ENCODE measurements around the gene MMP15. TPM values are rescaled to one million over a fixed set of nuclear protein-coding genes. Genes with fewer than 3 reads are reported as not detected.
"Not testable (repeated sequence)": the region's sequence is repeated elsewhere in the genome, so short reads cannot be mapped to it uniquely, and the experiment has no call there.

The MMP15 gene
- total and polyA plus RNA-seq, 7 donors, result 2.5 to 6.5 (median 5.9) TPM

- Histone ChIP-seq H3K27ac (no peak overlapping the region), H3K4me3 (no peak overlapping the region), H3K36me3 (ENCODE audit: insufficient read depth in 1 of 2, low read depth in 1 of 2) (no peaks in the 10 kb centered on the region), H3K4me1 (no peaks in the 10 kb centered on the region), H3K27me3 (ENCODE audit: insufficient read depth in 3 of 3, low read length in 2 of 3) (no peaks in the 10 kb centered on the region), H3K9me3 (no peaks in the 10 kb centered on the region)
- TF ChIP-seq, protein P1, sequence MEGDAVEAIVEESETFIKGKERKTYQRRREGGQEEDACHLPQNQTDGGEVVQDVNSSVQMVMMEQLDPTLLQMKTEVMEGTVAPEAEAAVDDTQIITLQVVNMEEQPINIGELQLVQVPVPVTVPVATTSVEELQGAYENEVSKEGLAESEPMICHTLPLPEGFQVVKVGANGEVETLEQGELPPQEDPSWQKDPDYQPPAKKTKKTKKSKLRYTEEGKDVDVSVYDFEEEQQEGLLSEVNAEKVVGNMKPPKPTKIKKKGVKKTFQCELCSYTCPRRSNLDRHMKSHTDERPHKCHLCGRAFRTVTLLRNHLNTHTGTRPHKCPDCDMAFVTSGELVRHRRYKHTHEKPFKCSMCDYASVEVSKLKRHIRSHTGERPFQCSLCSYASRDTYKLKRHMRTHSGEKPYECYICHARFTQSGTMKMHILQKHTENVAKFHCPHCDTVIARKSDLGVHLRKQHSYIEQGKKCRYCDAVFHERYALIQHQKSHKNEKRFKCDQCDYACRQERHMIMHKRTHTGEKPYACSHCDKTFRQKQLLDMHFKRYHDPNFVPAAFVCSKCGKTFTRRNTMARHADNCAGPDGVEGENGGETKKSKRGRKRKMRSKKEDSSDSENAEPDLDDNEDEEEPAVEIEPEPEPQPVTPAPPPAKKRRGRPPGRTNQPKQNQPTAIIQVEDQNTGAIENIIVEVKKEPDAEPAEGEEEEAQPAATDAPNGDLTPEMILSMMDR (IDR thresholded peaks at IDR 0.05), result no peak
- ATAC-seq (no peak), DNase-seq (no peak)
- intact Hi-C loops (cut with DNase I), result no loop called here
- WGBS, 3 donors, result 15 to 16% (median 16%) methylated on average over 7 to 9 of the region's 9 CpGs
Measured at GRCh38 chr16:58088091-58088490, 62.5 kb downstream of the MMP15 start.

- ATAC-seq; H3K9me3 ChIP-seq; H3K36me3 ChIP-seq (ENCODE audit: insufficient read depth in 1 of 2, low read depth in 1 of 2); DNase-seq; H3K4me1 ChIP-seq; intact Hi-C loops (cut with DNase I); H3K27me3 ChIP-seq (ENCODE audit: insufficient read depth in 3 of 3, low read length in 2 of 3); H3K4me3 ChIP-seq; H3K27ac ChIP-seq: not testable (repeated sequence)
- 96 to 100% (median 98%) methylated on average over 3 of the region's 3 CpGs for WGBS, 3 donors
Measured at GRCh38 chr16:58090396-58090795, 64.8 kb downstream of the MMP15 start.

- 79 to 82% (median 79%) methylated on average over 5 of the region's 5 CpGs for WGBS, 3 donors
- H3K27me3 ChIP-seq (ENCODE audit: insufficient read depth in 3 of 3, low read length in 2 of 3), result no peaks in the 10 kb centered on the region
- H3K4me3 ChIP-seq, result no peak overlapping the region
- no peaks in the 10 kb centered on the region for H3K4me1 ChIP-seq
- intact Hi-C loops (cut with DNase I), result no loop called here
- DNase-seq (no peak), ATAC-seq (no peak)
- no peaks in the 10 kb centered on the region for H3K36me3 ChIP-seq (ENCODE audit: insufficient read depth in 1 of 2, low read depth in 1 of 2)
- H3K9me3 ChIP-seq, result no peaks in the 10 kb centered on the region
- TF ChIP-seq, protein P1 (IDR thresholded peaks at IDR 0.05), result no peak
- H3K27ac ChIP-seq, result no peak overlapping the region
Measured at GRCh38 chr16:58094026-58094425, 68.5 kb downstream of the MMP15 start.

GRCh38 chr16:58094791-58095574 lies 69.4 kb downstream of the MMP15 start:
- no peaks in the 10 kb centered on the region for H3K4me1 ChIP-seq
- DNase-seq, result no peak
- H3K4me3 ChIP-seq, result no peak overlapping the region
- TF ChIP-seq, protein P1 (IDR thresholded peaks at IDR 0.05), result no peak
- no peak for ATAC-seq
- H3K9me3 ChIP-seq, result no peaks in the 10 kb centered on the region
- WGBS, 3 donors, result 76 to 77% (median 76%) methylated on average over 13 to 15 of the region's 15 CpGs
- H3K27me3 ChIP-seq (ENCODE audit: insufficient read depth in 3 of 3, low read length in 2 of 3), result no peaks in the 10 kb centered on the region
- intact Hi-C loops (cut with DNase I), result no loop called here
- H3K27ac ChIP-seq, result no peak overlapping the region
- no peaks in the 10 kb centered on the region for H3K36me3 ChIP-seq (ENCODE audit: insufficient read depth in 1 of 2, low read depth in 1 of 2)

- ATAC-seq; H3K36me3 ChIP-seq (ENCODE audit: insufficient read depth in 1 of 2, low read depth in 1 of 2); H3K4me3 ChIP-seq; H3K4me1 ChIP-seq; H3K27ac ChIP-seq; intact Hi-C loops (cut with DNase I); H3K9me3 ChIP-seq; DNase-seq; H3K27me3 ChIP-seq (ENCODE audit: insufficient read depth in 3 of 3, low read length in 2 of 3): not testable (repeated sequence)
- 77 to 79% (median 78%) methylated on average over 6 of the region's 6 CpGs for WGBS, 3 donors
Measured at GRCh38 chr16:58095575-58095960, 70.0 kb downstream of the MMP15 start.

Measured in psoas muscle (tissue), 8 donors.